IMR-90 (cell line): Measurements from ENCODE around the gene CPEB1. TPM values are rescaled to one million over a fixed set of nuclear protein-coding genes. Genes with fewer than 3 reads are reported as not detected.

Experiments
- ATAC-seq: fragments of 200-7000 bp; cut with Tn5 transposase; 2 replicates; pipeline ENCODE4 v1.9.1; 2020; ENCODE audit warnings: low read depth, mild to moderate bottlenecking, moderate library complexity
- BruUV-seq: library from RNA; stranded (reverse); fragments of 400-500 nt; replicated peaks from 2 replicates; lab custom pipeline; 2021; lab: Mats Ljungman, UMichigan
- CTCF ChIA-PET: fragments of 300-600 bp; formaldehyde crosslinking; extraction: SDS; loops from one replicate; lab custom pipeline; 2021; ENCODE audit warnings: antibody characterized with exemption; lab: Yijun Ruan, JAX
- POLR2A ChIA-PET: fragments of 300-600 bp; sonication (Branson Sonifier 250); formaldehyde crosslinking; loops from one replicate; lab custom pipeline; 2022; ENCODE audit warnings: antibody characterized with exemption; ENCODE audit not compliant: unreplicated experiment; lab: Charles Lee
- DNase-seq: peaks from one replicate; pipeline ENCODE4 v3.0.0; 2013
- H2AFZ ChIP-seq: replicated peaks from 2 replicates; pipeline ENCODE3; 2013; ENCODE audit warnings: low read length, mild to moderate bottlenecking; ENCODE audit not compliant: poor library complexity
- H2AK5ac ChIP-seq: 2 replicates; pipeline ENCODE4 v1.6.1; 2013; ENCODE audit warnings: low read depth, low read length, inconsistent platforms
- H2AK9ac ChIP-seq: replicated peaks from 2 replicates; pipeline ENCODE3; 2013; ENCODE audit warnings: mild to moderate bottlenecking, low read depth, low read length, moderate library complexity; ENCODE audit not compliant: poor library complexity
- H2BK120ac ChIP-seq: 2 replicates; pipeline ENCODE4 v1.6.1; 2013; ENCODE audit warnings: low read depth, low read length, inconsistent platforms
- H2BK15ac ChIP-seq: 3 replicates; pipeline ENCODE4 v1.6.1; 2013; ENCODE audit warnings: low read depth, low read length, inconsistent platforms
- H2BK20ac ChIP-seq: 2 replicates; pipeline ENCODE4 v1.6.1; 2013; ENCODE audit warnings: low read depth, mild to moderate bottlenecking, inconsistent platforms, low read length, moderate library complexity
- H2BK5ac ChIP-seq: 2 replicates; pipeline ENCODE4 v1.6.1; 2013; ENCODE audit warnings: mild to moderate bottlenecking, low read depth, low read length, inconsistent platforms; ENCODE audit not compliant: poor library complexity, severe bottlenecking
- H3K14ac ChIP-seq: replicated peaks from 2 replicates; pipeline ENCODE4 v1.6.1; 2013; ENCODE audit warnings: low read depth, low read length, inconsistent platforms
- H3K18ac ChIP-seq: 2 replicates; pipeline ENCODE4 v1.6.1; 2013; ENCODE audit warnings: low read depth, low read length, control low read depth
- H3K23ac ChIP-seq: 2 replicates; pipeline ENCODE4 v1.6.1; 2013; ENCODE audit warnings: low read depth, low read length, inconsistent platforms
- H3K27ac ChIP-seq: 2 replicates; pipeline ENCODE4 v1.5.1; 2013; ENCODE audit warnings: mild to moderate bottlenecking, control low read depth, low read length; ENCODE audit not compliant: insufficient read depth
- H3K27me3 ChIP-seq: 2 replicates; pipeline ENCODE4 v1.6.1; 2013; ENCODE audit warnings: low read length; ENCODE audit not compliant: control insufficient read depth, insufficient read depth
- H3K36me3 ChIP-seq: 2 replicates; pipeline ENCODE4 v1.6.1; 2013; ENCODE audit warnings: low read length, mixed read lengths; ENCODE audit not compliant: control insufficient read depth, insufficient read depth
- H3K4ac ChIP-seq: 2 replicates; pipeline ENCODE4 v1.6.1; 2013; ENCODE audit warnings: low read depth, low read length, inconsistent platforms
- H3K4me1 ChIP-seq: 2 replicates; pipeline ENCODE4 v1.6.1; 2013; ENCODE audit warnings: low read length, mixed read lengths; ENCODE audit not compliant: control insufficient read depth, insufficient read depth
- H3K4me2 ChIP-seq: 2 replicates; pipeline ENCODE4 v1.6.1; 2013; ENCODE audit warnings: low read depth, mild to moderate bottlenecking, control low read depth, low read length, moderate library complexity
- H3K4me3 ChIP-seq: 2 replicates; pipeline ENCODE4 v1.5.1; 2013; ENCODE audit warnings: low read depth, mild to moderate bottlenecking, control low read depth, low read length, moderate library complexity; ENCODE audit not compliant: insufficient read depth
- H3K56ac ChIP-seq: 2 replicates; pipeline ENCODE4 v1.6.1; 2013; ENCODE audit warnings: low read length, inconsistent platforms; ENCODE audit not compliant: insufficient read depth; ENCODE audit errors: extremely low read depth
- H3K79me1 ChIP-seq, 2 experiments: 2 replicates each; pipeline ENCODE4 v1.6.1; 2013; ENCODE audit warnings: low read length in 2 of 2, inconsistent platforms in 1 of 2, low read depth in 1 of 2
- H3K9ac ChIP-seq: 2 replicates; pipeline ENCODE4 v1.6.1; 2013; ENCODE audit warnings: low read depth, low read length, control low read depth
- H3K9me1 ChIP-seq: 2 replicates; pipeline ENCODE4 v1.6.1; 2013; ENCODE audit warnings: low read length, inconsistent platforms; ENCODE audit not compliant: insufficient read depth
- H3K9me3 ChIP-seq: 2 replicates; pipeline ENCODE4 v1.6.1; 2013; ENCODE audit warnings: low read length; ENCODE audit not compliant: control insufficient read depth, insufficient read depth
- H4K20me1 ChIP-seq: 2 replicates; pipeline ENCODE4 v1.6.1; 2013; ENCODE audit warnings: low read length, inconsistent platforms; ENCODE audit not compliant: insufficient read depth
- H4K5ac ChIP-seq: 2 replicates; pipeline ENCODE4 v1.6.1; 2013; ENCODE audit warnings: mild to moderate bottlenecking, low read depth, low read length, control low read depth
- H4K8ac ChIP-seq, 2 experiments: 2 replicates each; pipeline ENCODE4 v1.6.1; 2013; ENCODE audit warnings: low read depth in 2 of 2, low read length in 2 of 2, control low read depth in 1 of 2, inconsistent platforms in 1 of 2
- H4K91ac ChIP-seq: 2 replicates; pipeline ENCODE4 v1.6.1; 2013; ENCODE audit warnings: low read depth, low read length, inconsistent platforms; ENCODE audit not compliant: insufficient read depth
- CHD1 ChIP-seq: IDR thresholded peaks from 2 replicates; pipeline ENCODE4 v1.6.1; 2012; ENCODE audit warnings: low read depth, low read length, improper control_type of control experiment
- CTCF ChIP-seq: conservative IDR thresholded peaks from 2 replicates; pipeline ENCODE4 v1.5.1; 2012; ENCODE audit warnings: mild to moderate bottlenecking, low read depth, low read length, improper control_type of control experiment
- FOS ChIP-seq: fragments of 150-350 bp; IDR thresholded peaks from 2 replicates; pipeline ENCODE4 v1.6.1; 2016; ENCODE audit warnings: low read depth, low read length
- MAFK ChIP-seq: IDR thresholded peaks from 2 replicates; pipeline ENCODE4 v1.6.1; 2012; ENCODE audit warnings: low read depth, low read length, improper control_type of control experiment
- POLR2A ChIP-seq: IDR thresholded peaks from 2 replicates; pipeline ENCODE4 v1.6.1; 2012; ENCODE audit warnings: mild to moderate bottlenecking, low read depth, low read length
- SMC3 ChIP-seq: fragments of 150-350 bp; IDR thresholded peaks from 2 replicates; pipeline ENCODE4 v1.6.1; 2016; ENCODE audit warnings: low read depth, mild to moderate bottlenecking, antibody characterized with exemption, low read length, moderate library complexity
- WGBS, 2 experiments: methylation state at CpG; one replicate each; pipeline versions ENCODE4 v1.1.5 to v1.1.7; 2013; ENCODE audit warnings: missing lambda C conversion rate in 2 of 2; ENCODE audit not compliant: insufficient read length in 1 of 2; ENCODE audit errors: extremely low coverage in 2 of 2; 5-methylcytosine and 5-hydroxymethylcytosine counted together
- dilution Hi-C: fragments of 300-500 bp; cut with HindIII; formaldehyde crosslinking; loops from one replicate; pipeline ENCODE4 v1.14.3; 2018; ENCODE audit warnings: low sequenced_read_pairs; ENCODE audit not compliant: unreplicated experiment
- in situ Hi-C: fragments of 300-500 bp; cut with MboI; formaldehyde crosslinking; loops from 3 replicates; pipeline ENCODE4 v1.14.3; 2019; ENCODE audit warnings: low sequenced_read_pairs, inconsistent platforms, mixed read lengths
- intact Hi-C: fragments of 100-400 bp; cut with micrococcal nuclease; formaldehyde crosslinking; loops from 2 replicates; pipeline ENCODE4 v1.10.0; 2022
- polyA plus RNA-seq, 3 experiments: library from polyadenylated mRNA; depleted of rRNA; stranded (reverse); fragments of >200 nt; gene quantifications; 2 replicates each; pipeline ENCODE4 v1.2.3, GENCODE V29; 2012; ENCODE audit warnings: low replicate concordance in 1 of 3
- total RNA-seq: library from RNA; depleted of rRNA; stranded (reverse); fragments of >200 nt; gene quantifications from 2 replicates; pipeline ENCODE4 v1.2.3, GENCODE V29; 2012
- TF ChIP-seq, protein P1 (sequence below): fragments of 150-350 bp; IDR thresholded peaks from 2 replicates; pipeline ENCODE4 v1.6.1; 2017; ENCODE audit warnings: mild to moderate bottlenecking, antibody characterized with exemption, low read length, low read depth
- TF ChIP-seq, protein P2 (sequence below): fragments of 150-350 bp; IDR thresholded peaks from 2 replicates; pipeline ENCODE4 v1.6.1; 2016; ENCODE audit warnings: low read depth, mild to moderate bottlenecking, low read length, moderate library complexity, borderline replicate concordance

CPEB1 gene
- total and polyA plus RNA-seq, 2 of the 4 experiments (the other 2 are of a cell fraction): 8.9 to 12.5 TPM

DNA sequence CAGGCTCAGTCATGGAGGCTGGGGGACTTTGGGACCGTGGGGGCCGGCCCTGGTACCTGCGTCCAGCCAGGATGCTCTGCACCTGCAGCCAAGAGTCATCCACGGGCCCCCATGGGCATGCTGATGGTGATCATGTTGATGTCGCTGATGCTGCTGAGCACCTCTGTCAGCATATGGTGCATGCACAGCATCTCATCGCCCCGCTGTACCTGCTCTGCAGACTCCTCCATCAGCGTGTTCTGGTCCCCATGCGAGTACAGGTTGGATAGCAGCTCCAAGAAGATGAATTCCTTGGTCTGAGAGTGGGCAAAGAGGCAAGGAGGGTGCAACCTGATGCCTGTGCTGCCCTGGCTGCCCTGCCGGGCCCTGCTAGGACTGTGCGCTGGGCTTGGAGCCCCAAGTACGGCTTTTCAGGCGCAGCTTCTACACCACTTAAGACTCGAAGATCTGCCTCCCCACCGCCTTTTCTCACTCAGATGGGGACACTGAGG, 114.1 kb downstream of the CPEB1 start:
- TF ChIP-seq POLR2A (no peak), CTCF (no peak), SMC3 (no peak), MAFK (no peak), FOS (no peak), CHD1 (no peak)
- TF ChIP-seq, protein P1, sequence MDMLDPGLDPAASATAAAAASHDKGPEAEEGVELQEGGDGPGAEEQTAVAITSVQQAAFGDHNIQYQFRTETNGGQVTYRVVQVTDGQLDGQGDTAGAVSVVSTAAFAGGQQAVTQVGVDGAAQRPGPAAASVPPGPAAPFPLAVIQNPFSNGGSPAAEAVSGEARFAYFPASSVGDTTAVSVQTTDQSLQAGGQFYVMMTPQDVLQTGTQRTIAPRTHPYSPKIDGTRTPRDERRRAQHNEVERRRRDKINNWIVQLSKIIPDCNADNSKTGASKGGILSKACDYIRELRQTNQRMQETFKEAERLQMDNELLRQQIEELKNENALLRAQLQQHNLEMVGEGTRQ: no peak
- TF ChIP-seq, protein P2, sequence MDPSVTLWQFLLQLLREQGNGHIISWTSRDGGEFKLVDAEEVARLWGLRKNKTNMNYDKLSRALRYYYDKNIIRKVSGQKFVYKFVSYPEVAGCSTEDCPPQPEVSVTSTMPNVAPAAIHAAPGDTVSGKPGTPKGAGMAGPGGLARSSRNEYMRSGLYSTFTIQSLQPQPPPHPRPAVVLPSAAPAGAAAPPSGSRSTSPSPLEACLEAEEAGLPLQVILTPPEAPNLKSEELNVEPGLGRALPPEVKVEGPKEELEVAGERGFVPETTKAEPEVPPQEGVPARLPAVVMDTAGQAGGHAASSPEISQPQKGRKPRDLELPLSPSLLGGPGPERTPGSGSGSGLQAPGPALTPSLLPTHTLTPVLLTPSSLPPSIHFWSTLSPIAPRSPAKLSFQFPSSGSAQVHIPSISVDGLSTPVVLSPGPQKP: no peak
- Histone ChIP-seq H3K9me3 (no peaks in the 10 kb centered on the region), H3K9me1 (0 out of 2 replicates have a peak, but pooled peaks cover 2% of the 10 kb centered on the region), H2AK9ac (no peak overlapping the region), H3K9ac (no peak overlapping the region), H3K27me3 (no peaks in the 10 kb centered on the region), H3K4me3 (no peak overlapping the region), H3K4ac (no peak overlapping the region), H4K5ac (no peak overlapping the region), H3K79me1 (peaks cover 19 to 30% of the 10 kb centered on the region in 2 experiments), H3K23ac (no peak overlapping the region), H2AK5ac (no peak overlapping the region), H3K18ac (no peak overlapping the region), H2AFZ (no peak overlapping the region), H2BK5ac (no peak overlapping the region), H3K27ac (no peak overlapping the region), H3K4me1 (no peaks in the 10 kb centered on the region; the same call in 1 of the 2 replicates), H4K20me1 (peaks cover 28% of the 10 kb centered on the region), H3K4me2 (no peak overlapping the region), H3K36me3 (peaks cover 33% of the 10 kb centered on the region), H3K14ac (no peak overlapping the region), H2BK120ac (no peak overlapping the region), H2BK20ac (no peak overlapping the region), H2BK15ac (no peak overlapping the region), H4K8ac (no peak overlapping the region), H3K56ac (no peak overlapping the region), H4K91ac (no peak overlapping the region)
- in situ Hi-C loops: loop anchor here (10.0 kb wide), 3 partner anchors 158 to 472 kb away; no protein-coding TSS in a partner anchor
- ChIA-PET CTCF (no interaction called here), POLR2A (no interaction called here)
- no peak for ATAC-seq
- no peak for DNase-seq
- 100% methylated on average over 1 of the region's 15 CpGs; no CpG with 5 or more reads in 1 of the 2 experiments for WGBS, 2 experiments
- no TSS peak for BruUV-seq
- dilution Hi-C loops: no loop called here
- intact Hi-C loops: no loop called here
